Neural progenitor cell (in vitro differentiated cells): ENCODE data around the gene IRAK1. TPM values are rescaled to one million over a fixed set of nuclear protein-coding genes. Genes with fewer than 3 reads are reported as not detected.

Source experiments
- DNase-seq: peaks from one replicate; pipeline ENCODE4 v3.0.0-alpha.2; 2016; ENCODE audit warnings: low spot score
- H2AFZ ChIP-seq: fragments of 200-600 bp; sonication (generic); replicated peaks from 2 replicates; pipeline ENCODE4 v1.6.1; 2016; ENCODE audit warnings: antibody characterized with exemption
- H3F3A ChIP-seq: fragments of 200-600 bp; sonication (generic); 2 replicates; pipeline ENCODE4 v1.6.1; 2016; ENCODE audit warnings: antibody characterized with exemption, low read depth
- H3K27ac ChIP-seq: fragments of 200-600 bp; sonication (generic); 2 replicates; pipeline ENCODE4 v1.5.1; 2016; ENCODE audit warnings: mild to moderate bottlenecking
- H3K27me3 ChIP-seq: fragments of 200-600 bp; sonication (generic); 2 replicates; pipeline ENCODE4 v1.6.1; 2016; ENCODE audit warnings: mild to moderate bottlenecking, moderate library complexity
- H3K36me3 ChIP-seq: fragments of 200-600 bp; sonication (generic); 2 replicates; pipeline ENCODE4 v1.5.1; 2016
- H3K4me1 ChIP-seq: fragments of 200-600 bp; sonication (generic); 2 replicates; pipeline ENCODE4 v1.6.1; 2016; ENCODE audit warnings: mixed run types
- H3K4me2 ChIP-seq: fragments of 200-600 bp; sonication (generic); 2 replicates; pipeline ENCODE4 v1.6.1; 2016
- H3K4me3 ChIP-seq: fragments of 200-600 bp; sonication (generic); 2 replicates; pipeline ENCODE4 v1.5.1; 2016
- H3K79me2 ChIP-seq: fragments of 200-600 bp; sonication (generic); 2 replicates; pipeline ENCODE4 v1.6.1; 2016; ENCODE audit warnings: low read depth
- H3K9ac ChIP-seq: fragments of 200-600 bp; sonication (generic); 2 replicates; pipeline ENCODE4 v1.6.1; 2016
- H3K9me3 ChIP-seq: fragments of 200-600 bp; sonication (generic); 2 replicates; pipeline ENCODE4 v1.5.1; 2016; ENCODE audit warnings: low read depth
- H4K20me1 ChIP-seq: fragments of 200-600 bp; sonication (generic); 2 replicates; pipeline ENCODE4 v1.6.1; 2016; ENCODE audit warnings: low read depth
- H3K27ac Mint-ChIP-seq: 3 replicates; pipeline ENCODE4 v1.8.0; 2021; ENCODE audit warnings: mixed read lengths
- H3K27me3 Mint-ChIP-seq: 2 replicates; pipeline ENCODE4 v1.8.0; 2022; ENCODE audit warnings: low read depth, mild to moderate bottlenecking, inconsistent platforms, moderate library complexity, mixed read lengths; ENCODE audit not compliant: insufficient read depth
- H3K36me3 Mint-ChIP-seq: 3 replicates; pipeline ENCODE4 v1.8.0; 2021; ENCODE audit warnings: mixed read lengths
- H3K4me1 Mint-ChIP-seq: 3 replicates; pipeline ENCODE4 v1.8.0; 2021; ENCODE audit warnings: mixed read lengths
- H3K4me3 Mint-ChIP-seq: 3 replicates; pipeline ENCODE4 v1.8.0; 2021; ENCODE audit warnings: mild to moderate bottlenecking, moderate library complexity, mixed read lengths
- H3K9me3 Mint-ChIP-seq: 3 replicates; pipeline ENCODE4 v1.8.0; 2020; ENCODE audit warnings: mixed read lengths
- EZH2 ChIP-seq: fragments of 200-600 bp; sonication (generic); IDR thresholded peaks from 2 replicates; pipeline ENCODE4 v1.6.1; 2017; ENCODE audit warnings: antibody characterized with exemption, mild to moderate bottlenecking, moderate library complexity
- EZH2phosphoT487 ChIP-seq: fragments of 200-600 bp; sonication (generic); IDR thresholded peaks from 2 replicates; pipeline ENCODE4 v1.6.1; 2017; ENCODE audit warnings: antibody characterized with exemption
- microRNA counts: library from miRNA; unstranded; fragments of <30 nt; microRNA quantifications from one replicate; lab custom pipeline; 2016
- microRNA-seq: library from miRNA; unstranded; fragments of <30 nt; microRNA quantifications from one replicate; pipeline ENCODE4, GENCODE V29; 2016
- small RNA-seq: library from RNA; depleted of rRNA; stranded (forward); fragments of <200 nt; gene quantifications from one replicate; pipeline ENCODE3, GENCODE V24; 2015
- total RNA-seq: library from RNA; depleted of rRNA; stranded (reverse); fragments of >200 nt; gene quantifications from 2 replicates; pipeline ENCODE4 v1.2.3, GENCODE V29; 2015; ENCODE audit warnings: low replicate concordance
- TF ChIP-seq, protein P1 (sequence below): fragments of 200-600 bp; sonication (generic); IDR thresholded peaks from 2 replicates; pipeline ENCODE4 v1.5.1; 2017; ENCODE audit warnings: antibody characterized with exemption, mild to moderate bottlenecking

IRAK1 gene
- total RNA-seq, 1 donor from 2014 or later: 6.8 TPM

DNA sequence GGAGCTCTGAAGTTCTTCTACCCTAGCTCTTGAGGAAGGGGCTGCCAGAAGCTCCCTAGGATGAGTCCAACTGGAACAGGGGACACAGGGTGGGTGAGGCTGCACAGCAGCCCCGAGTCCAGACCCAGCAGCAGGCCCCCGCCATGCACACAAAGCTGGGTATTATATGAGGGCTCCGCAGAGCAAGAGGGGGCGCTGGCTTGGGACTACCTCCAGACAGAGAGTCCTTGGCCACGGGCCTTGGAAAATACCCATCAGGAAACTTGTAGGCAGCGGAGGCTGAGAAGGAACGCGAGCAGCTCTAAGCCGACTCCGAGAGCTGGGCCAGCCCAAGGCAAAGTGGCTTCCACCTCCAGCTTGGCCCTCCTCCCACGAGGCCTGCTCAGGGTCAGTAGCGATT, 56.2 kb downstream of the IRAK1 start:
- Histone ChIP-seq H3K4me2 (no peak overlapping the region), H3F3A (no peaks in the 10 kb centered on the region), H2AFZ (no peak overlapping the region), H3K27me3 (no peaks in the 10 kb centered on the region), H4K20me1 (peaks cover 45% of the 10 kb centered on the region), H3K79me2 (peaks cover 62% of the 10 kb centered on the region), H3K9me3 (no peaks in the 10 kb centered on the region), H3K36me3 (no peaks in the 10 kb centered on the region), H3K4me1 (peaks cover 13% of the 10 kb centered on the region), H3K4me3 (no peak overlapping the region), H3K27ac (no peak overlapping the region), H3K9ac (no peak overlapping the region)
- H3K27ac Mint-ChIP-seq: no peak overlapping the region
- DNase-seq: no peak
- peaks cover 19% of the 10 kb centered on the region for H3K36me3 Mint-ChIP-seq
- TF ChIP-seq EZH2phosphoT487 (no peak), EZH2 (no peak)
- TF ChIP-seq, protein P1, sequence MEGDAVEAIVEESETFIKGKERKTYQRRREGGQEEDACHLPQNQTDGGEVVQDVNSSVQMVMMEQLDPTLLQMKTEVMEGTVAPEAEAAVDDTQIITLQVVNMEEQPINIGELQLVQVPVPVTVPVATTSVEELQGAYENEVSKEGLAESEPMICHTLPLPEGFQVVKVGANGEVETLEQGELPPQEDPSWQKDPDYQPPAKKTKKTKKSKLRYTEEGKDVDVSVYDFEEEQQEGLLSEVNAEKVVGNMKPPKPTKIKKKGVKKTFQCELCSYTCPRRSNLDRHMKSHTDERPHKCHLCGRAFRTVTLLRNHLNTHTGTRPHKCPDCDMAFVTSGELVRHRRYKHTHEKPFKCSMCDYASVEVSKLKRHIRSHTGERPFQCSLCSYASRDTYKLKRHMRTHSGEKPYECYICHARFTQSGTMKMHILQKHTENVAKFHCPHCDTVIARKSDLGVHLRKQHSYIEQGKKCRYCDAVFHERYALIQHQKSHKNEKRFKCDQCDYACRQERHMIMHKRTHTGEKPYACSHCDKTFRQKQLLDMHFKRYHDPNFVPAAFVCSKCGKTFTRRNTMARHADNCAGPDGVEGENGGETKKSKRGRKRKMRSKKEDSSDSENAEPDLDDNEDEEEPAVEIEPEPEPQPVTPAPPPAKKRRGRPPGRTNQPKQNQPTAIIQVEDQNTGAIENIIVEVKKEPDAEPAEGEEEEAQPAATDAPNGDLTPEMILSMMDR: no peak
- peaks cover 15% of the 10 kb centered on the region for H3K27me3 Mint-ChIP-seq
- peaks cover 27% of the 10 kb centered on the region for H3K4me1 Mint-ChIP-seq
- H3K9me3 Mint-ChIP-seq: no peaks in the 10 kb centered on the region
- no peak overlapping the region for H3K4me3 Mint-ChIP-seq

DNA sequence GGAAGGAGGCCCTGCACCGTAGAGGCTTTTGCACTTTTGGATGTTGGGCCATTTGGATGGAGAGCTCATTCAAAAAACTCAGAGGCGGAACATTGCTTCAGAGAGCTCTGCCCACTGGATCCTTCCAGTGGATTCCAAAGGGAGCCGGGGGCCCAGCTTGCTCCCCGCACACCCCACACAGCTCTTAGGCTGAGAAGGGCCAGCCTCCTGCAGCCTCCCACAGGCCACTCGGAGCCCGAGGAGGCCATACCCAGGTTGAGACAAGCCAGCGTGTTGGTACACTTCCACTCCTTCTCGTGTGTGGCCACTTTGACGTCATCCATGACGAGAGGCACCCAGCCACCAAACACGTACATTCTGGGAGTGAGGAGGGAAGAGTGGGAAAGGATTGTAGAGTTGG, 58.4 kb downstream of the IRAK1 start:
- no peak overlapping the region for H3K4me2 ChIP-seq
- no peak overlapping the region for H3K27ac ChIP-seq
- DNase-seq: no peak
- peaks cover 8% of the 10 kb centered on the region for H3K4me1 Mint-ChIP-seq
- no peak overlapping the region for H3K27ac Mint-ChIP-seq
- no peaks in the 10 kb centered on the region for H3K4me1 ChIP-seq
- no peak overlapping the region for H3K4me3 ChIP-seq
- peaks cover 28% of the 10 kb centered on the region for H3K36me3 Mint-ChIP-seq
- no peaks in the 10 kb centered on the region for H3K27me3 ChIP-seq
- H4K20me1 ChIP-seq: peaks cover 22% of the 10 kb centered on the region
- no peak overlapping the region for H3K9ac ChIP-seq
- peaks cover 4% of the 10 kb centered on the region for H3K27me3 Mint-ChIP-seq
- no peaks in the 10 kb centered on the region for H3K36me3 ChIP-seq
- no peaks in the 10 kb centered on the region for H3K9me3 ChIP-seq
- no peak overlapping the region for H2AFZ ChIP-seq
- H3K79me2 ChIP-seq: peaks cover 39% of the 10 kb centered on the region
- no peak overlapping the region for H3K4me3 Mint-ChIP-seq
- no peaks in the 10 kb centered on the region for H3F3A ChIP-seq
- TF ChIP-seq EZH2 (no peak), EZH2phosphoT487 (no peak)
- TF ChIP-seq, protein P1: no peak
- no peaks in the 10 kb centered on the region for H3K9me3 Mint-ChIP-seq

DNA sequence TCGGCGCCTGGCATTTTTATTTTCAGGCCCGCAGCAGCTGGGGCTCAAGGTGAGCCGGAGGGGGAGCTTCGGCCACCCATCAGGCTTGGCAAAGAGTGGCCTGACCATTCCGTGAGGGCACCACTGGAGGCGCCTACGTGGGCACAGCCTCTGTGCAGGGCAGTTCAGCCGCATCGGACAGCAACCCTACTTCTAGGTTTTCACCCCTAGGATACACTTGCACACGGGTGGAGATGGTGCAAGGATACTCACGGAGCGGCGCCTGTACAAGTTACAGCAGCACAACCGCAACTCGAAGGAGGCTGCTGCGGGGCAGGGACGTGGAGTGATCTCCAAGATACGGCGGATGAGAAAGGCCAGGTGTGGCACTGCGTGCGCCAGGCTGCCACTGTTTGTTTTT, 58.9 kb downstream of the IRAK1 start:
- H3K4me2 ChIP-seq: no peak overlapping the region
- H3K9ac ChIP-seq: no peak overlapping the region
- peaks cover 34% of the 10 kb centered on the region for H3K79me2 ChIP-seq
- Mint-ChIP-seq H3K4me1 (peaks cover 4% of the 10 kb centered on the region), H3K9me3 (no peaks in the 10 kb centered on the region), H3K27me3 (peaks cover 4% of the 10 kb centered on the region), H3K36me3 (peaks cover 29% of the 10 kb centered on the region), H3K4me3 (no peak overlapping the region), H3K27ac (no peak overlapping the region)
- DNase-seq: no peak
- H2AFZ ChIP-seq: no peak overlapping the region
- H3K36me3 ChIP-seq: no peaks in the 10 kb centered on the region
- no peaks in the 10 kb centered on the region for H3F3A ChIP-seq
- H3K9me3 ChIP-seq: no peaks in the 10 kb centered on the region
- no peaks in the 10 kb centered on the region for H3K4me1 ChIP-seq
- H3K27me3 ChIP-seq: no peaks in the 10 kb centered on the region
- no peak overlapping the region for H3K4me3 ChIP-seq
- TF ChIP-seq, protein P1: no peak
- TF ChIP-seq EZH2phosphoT487 (no peak), EZH2 (no peak)
- H4K20me1 ChIP-seq: peaks cover 17% of the 10 kb centered on the region
- H3K27ac ChIP-seq: no peak overlapping the region

MicroRNAs within 50 kb of the gene (microRNA counts, 767-probe panel; counts per million panel counts)
- 460 counts per million, percentile 90 among the panel's probes with 10 or more counts for microRNA hsa-miR-718 (lab: Ali Mortazavi, UCI)

Small RNA genes within 50 kb of the gene (microRNA-seq; reads per million reads assigned to microRNA genes)
- gene MIR3202-1: not detected
- not detected for gene MIR3202-2
- not detected for gene MIR718

Small RNA genes within 50 kb of the gene (small RNA-seq; reads per million reads assigned to genes)
- not detected for gene MIR3202-1

Other genes starting within 250 kb of the IRAK1 start
- gene SRPK3, start 238.9 kb downstream of the IRAK1 start, total RNA-seq: not detected in 2 replicates
- gene IDH3G, start 225.5 kb downstream of the IRAK1 start, total RNA-seq: 40.3 and 50.6 TPM in 2 replicates
- 58.4 and 112 TPM in 2 replicates for gene SSR4, start 225.2 kb downstream of the IRAK1 start, total RNA-seq
- gene PDZD4, start 189.4 kb downstream of the IRAK1 start, total RNA-seq: 1.9 and 5.2 TPM in 2 replicates
- gene L1CAM, start 133.7 kb downstream of the IRAK1 start, total RNA-seq: 0.49 and 1.7 TPM in 2 replicates
- not detected in 2 replicates for gene AVPR2, start 115.2 kb downstream of the IRAK1 start, total RNA-seq
- 5.1 and 17.9 TPM in 2 replicates for gene ARHGAP4, start 93.6 kb downstream of the IRAK1 start, total RNA-seq
- gene NAA10, start 84.9 kb downstream of the IRAK1 start, total RNA-seq: 55.5 and 113 TPM in 2 replicates
- gene RENBP, start 75.3 kb downstream of the IRAK1 start, total RNA-seq: 5.4 and 9.3 TPM in 2 replicates
- 20.7 and 57.7 TPM in 2 replicates for gene HCFC1, start 48.1 kb downstream of the IRAK1 start, total RNA-seq
- gene TMEM187, start 47.1 kb downstream of the IRAK1 start, total RNA-seq: 2.4 and 6.8 TPM in 2 replicates
- 26.7 and 32.4 TPM in 2 replicates for gene MECP2, start 77.8 kb upstream of the IRAK1 start, total RNA-seq
- not detected in 2 replicates for gene OPN1LW, start 124.3 kb upstream of the IRAK1 start, total RNA-seq
- not detected in 2 replicates for gene OPN1MW, start 162.7 kb upstream of the IRAK1 start, total RNA-seq
- gene OPN1MW2, start 199.9 kb upstream of the IRAK1 start, total RNA-seq: not detected in 2 replicates
- gene OPN1MW3, start 237.7 kb upstream of the IRAK1 start, total RNA-seq: not detected in 2 replicates